ENCODE results near the gene CCNJL.
"Not testable (repeated sequence)": the region's sequence is repeated elsewhere in the genome, so short reads cannot be mapped to it uniquely, and the experiment has no call there.

CCNJL gene, protein sequence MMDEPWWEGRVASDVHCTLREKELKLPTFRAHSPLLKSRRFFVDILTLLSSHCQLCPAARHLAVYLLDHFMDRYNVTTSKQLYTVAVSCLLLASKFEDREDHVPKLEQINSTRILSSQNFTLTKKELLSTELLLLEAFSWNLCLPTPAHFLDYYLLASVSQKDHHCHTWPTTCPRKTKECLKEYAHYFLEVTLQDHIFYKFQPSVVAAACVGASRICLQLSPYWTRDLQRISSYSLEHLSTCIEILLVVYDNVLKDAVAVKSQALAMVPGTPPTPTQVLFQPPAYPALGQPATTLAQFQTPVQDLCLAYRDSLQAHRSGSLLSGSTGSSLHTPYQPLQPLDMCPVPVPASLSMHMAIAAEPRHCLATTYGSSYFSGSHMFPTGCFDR

GRCh38 chr5:160312134-160312959, at the start of gene CCNJL:
Gene CCNJL, minus strand, starts transcription at chr5:160312564. Its CDS starts 641 bp downstream, at chr5:160311923.
- DNase-seq (ENCODE audit: low read depth, low spot score): no peak

- no peak for DNase-seq (ENCODE audit: low read depth, low spot score)
These were observed 49.4 kb upstream of the CCNJL start for GRCh38 chr5:160361624-160362228.

- no peak for DNase-seq (ENCODE audit: low read depth, low spot score)
These were observed 47.9 kb upstream of the CCNJL start for GRCh38 chr5:160360310-160360709.

- DNase-seq (ENCODE audit: low read depth, low spot score): no peak
These were observed 47.5 kb upstream of the CCNJL start for GRCh38 chr5:160359816-160360215.

GRCh38 chr5:160359242-160359641, 46.9 kb upstream of the CCNJL start:
- no peak for DNase-seq (ENCODE audit: low read depth, low spot score)

DNA sequence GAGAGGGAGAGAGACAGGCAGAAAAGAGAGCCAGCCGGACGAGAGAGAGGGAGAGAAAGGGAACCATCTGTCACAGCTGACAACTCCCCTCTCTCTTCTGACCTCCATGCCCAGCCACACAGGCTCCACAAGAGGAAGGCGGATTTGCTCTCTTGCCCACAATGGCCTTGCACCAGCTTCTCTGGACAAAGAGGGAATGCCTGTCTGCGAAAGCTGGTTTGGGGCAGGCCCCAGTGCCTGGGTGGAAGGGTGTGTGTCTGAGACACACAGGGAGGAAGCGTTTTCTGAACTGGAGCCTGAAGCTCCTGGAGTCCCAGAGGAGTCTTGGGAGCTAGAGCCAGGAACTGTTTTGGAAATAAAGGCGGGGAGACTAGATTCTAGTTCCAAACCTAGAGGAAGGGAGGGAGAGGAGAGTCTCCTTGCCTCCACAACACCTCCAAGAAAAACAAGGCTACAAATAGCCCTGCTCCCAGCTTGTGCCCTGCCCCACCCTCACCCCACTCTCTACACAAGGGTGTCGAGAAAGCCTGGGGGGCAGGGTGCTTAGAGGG, 45.6 kb upstream of the CCNJL start:
- DNase-seq (ENCODE audit: low read depth, low spot score): no peak

- DNase-seq (ENCODE audit: low read depth, low spot score): no peak
These were observed 45.0 kb upstream of the CCNJL start for GRCh38 chr5:160357394-160357793.

GRCh38 chr5:160356550-160357347, 44.4 kb upstream of the CCNJL start:
- no peak for DNase-seq (ENCODE audit: low read depth, low spot score)

DNA sequence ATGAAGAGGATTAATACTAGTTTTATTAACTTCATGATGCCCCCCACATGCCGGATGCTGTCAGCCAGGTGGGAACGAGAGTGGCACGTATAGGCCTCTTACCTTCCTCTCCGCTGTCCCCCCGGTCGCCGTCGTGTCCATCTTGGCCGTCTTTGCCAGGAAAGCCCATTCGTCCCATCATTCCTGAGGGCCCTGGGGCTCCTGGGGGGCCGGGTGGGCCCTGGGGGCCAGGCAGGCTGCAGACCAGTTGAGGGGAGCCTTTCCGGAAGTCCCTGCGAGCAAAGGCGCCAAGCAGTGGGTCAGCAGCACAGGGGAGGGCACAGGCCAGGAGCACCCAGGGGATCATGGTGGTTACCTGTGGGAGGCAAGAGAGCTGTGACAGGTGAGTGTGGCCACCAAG, 42.3 kb upstream of the CCNJL start:
- DNase-seq (ENCODE audit: low read depth, low spot score): no peak

DNA sequence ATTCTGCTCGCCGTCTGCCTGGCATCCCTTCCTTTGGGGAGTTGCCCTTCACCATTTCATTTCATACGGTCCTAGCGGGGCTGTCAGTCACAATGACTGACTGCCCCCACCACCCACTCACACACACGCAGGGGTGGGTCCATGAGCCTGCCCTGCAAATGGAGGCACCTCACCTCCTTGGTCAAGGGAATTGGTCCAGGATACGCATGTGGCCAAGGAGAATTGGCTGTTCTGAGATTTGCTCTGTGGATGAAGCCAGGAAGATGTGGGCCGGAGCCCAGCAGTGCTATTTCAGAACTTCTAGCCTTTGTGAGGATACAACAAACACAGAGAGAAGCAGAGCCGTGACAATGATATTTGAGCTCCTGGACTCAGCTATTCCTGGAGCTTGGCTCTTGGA, 41.0 kb upstream of the CCNJL start:
- no peak for DNase-seq (ENCODE audit: low read depth, low spot score)

GRCh38 chr5:160352308-160352707, 39.9 kb upstream of the CCNJL start:
- DNase-seq (ENCODE audit: low read depth, low spot score): no peak

- no peak for DNase-seq (ENCODE audit: low read depth, low spot score)
These were observed 37.6 kb upstream of the CCNJL start for GRCh38 chr5:160349935-160350303.

DNA sequence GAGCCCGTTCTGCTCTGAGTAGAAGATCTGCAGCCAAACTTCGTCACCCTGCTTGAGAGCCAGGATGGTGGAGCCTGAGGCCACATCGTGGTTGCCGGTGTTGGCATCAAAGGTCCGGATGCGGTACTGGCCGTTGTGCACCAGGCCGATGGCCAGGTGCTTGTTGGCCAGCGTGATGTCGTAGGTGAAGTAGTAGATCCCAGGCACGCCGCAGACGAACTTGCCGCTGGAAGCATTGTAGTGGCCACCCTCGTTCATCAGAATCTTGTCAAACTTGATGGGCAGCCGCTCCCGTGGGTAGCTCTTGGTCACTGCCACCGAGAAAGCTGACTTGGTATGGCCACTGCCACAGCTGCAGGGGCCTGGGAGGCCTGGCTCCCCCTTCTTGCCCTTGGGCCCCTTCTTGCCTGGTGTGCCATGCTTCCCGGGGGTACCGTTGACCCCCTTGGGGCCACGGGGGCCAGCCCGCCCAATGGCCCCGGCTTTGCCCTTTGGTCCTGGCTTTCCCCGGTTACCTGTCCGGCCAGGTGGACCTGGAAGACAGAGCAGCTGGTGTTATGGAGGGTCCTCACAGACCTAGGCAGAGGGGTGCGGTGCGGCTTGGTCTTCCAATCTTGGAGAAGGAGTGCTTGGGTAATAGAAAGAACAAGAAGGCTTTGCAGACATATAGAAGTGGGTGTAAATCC, 37.0 kb upstream of the CCNJL start:
- no peak for DNase-seq (ENCODE audit: low read depth, low spot score)

DNA sequence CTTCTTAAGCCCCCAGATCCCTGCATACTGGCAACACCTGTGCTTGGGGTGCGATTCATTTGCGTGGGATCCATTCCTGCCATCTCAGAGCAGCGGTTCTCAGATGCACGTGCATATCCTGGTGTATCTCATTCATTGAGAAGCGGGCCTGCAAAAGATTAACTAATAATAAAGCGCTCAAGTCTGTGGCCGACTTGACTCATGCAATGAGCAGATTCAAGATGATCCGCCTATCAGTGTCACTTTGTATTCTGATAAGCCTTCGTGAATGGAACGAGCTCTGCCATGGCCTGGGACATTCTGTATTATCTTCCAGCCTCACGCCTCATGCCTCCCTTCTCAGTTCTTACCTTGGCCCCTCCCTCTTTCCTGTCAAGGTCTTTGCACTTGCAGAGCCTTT, 35.7 kb upstream of the CCNJL start:
- DNase-seq (ENCODE audit: low read depth, low spot score): no peak

DNA sequence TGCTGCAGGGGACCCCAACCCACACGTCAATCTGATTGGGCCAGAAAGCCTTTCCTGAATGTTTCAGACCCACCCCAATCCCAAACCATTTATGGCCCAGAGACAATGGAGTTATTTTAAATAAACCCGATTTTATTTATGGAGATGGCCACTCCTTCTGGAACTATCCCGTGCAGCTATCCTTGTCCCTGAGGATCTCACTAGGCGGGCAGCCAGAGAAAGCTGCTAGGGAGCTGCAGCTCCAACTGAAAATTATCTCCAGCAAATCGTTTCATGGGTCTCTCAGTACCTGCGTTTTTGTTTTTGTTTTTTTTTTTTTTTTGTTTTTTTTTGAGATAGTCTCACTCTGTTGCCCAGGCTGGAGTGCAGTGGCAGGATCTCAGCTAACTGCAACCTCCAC, 35.1 kb upstream of the CCNJL start:
- DNase-seq (ENCODE audit: low read depth, low spot score): no peak

GRCh38 chr5:160342413-160342941, 30.1 kb upstream of the CCNJL start:
- DNase-seq (ENCODE audit: low read depth, low spot score): no peak

DNA sequence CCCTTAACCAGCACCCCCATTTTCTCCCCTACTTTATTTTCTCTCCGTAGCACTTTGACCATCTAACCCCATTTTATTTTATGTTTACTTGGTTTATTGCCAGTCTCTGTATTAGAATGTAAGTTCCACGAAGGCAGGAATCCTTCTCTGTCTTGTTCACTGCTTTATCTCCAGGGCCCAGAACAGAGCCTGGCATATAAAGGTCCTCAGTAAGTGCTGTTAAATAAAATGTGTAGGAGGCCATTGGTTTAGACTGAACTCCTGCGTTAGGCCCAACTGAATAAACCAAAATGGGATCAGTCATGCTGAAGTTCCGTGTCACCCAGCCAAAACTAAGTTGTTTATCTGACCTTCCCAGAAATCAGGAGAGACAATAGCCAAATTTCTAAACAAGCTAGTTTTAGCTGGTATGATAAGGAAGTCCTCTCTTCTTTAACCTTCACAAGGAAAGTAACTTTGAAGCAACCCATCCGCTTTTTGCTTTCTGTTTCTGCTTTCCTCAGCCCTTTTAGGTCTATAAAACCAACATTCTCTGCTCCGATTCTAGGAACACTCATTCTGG, 29.0 kb upstream of the CCNJL start:
- no peak for DNase-seq (ENCODE audit: low read depth, low spot score)

- DNase-seq (ENCODE audit: low read depth, low spot score): not testable (repeated sequence)
These were observed 28.1 kb upstream of the CCNJL start for GRCh38 chr5:160340513-160340912.

- DNase-seq (ENCODE audit: low read depth, low spot score): no peak
These were observed 27.2 kb upstream of the CCNJL start for GRCh38 chr5:160339406-160340130.

DNA sequence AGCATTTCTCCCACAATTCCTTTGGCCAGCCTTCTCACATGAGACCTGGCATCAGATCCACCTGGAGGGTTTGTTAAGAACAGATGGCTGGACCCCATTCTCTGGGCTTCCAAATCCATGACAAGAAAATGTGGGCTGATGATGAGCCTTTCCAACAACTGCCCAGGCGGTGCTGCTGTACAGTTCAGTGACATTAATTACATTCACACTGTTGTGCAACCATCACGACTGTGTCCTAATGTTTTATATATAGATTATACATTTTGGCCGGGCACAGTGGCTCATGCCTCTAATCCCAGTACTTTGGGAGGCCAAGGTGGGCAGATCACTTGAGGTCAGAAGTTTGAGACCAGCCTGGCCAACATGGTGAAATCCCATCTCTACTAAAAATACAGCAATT, 22.4 kb upstream of the CCNJL start:
- DNase-seq (ENCODE audit: low read depth, low spot score): not testable (repeated sequence)
